NCI-H345 treated with DMSO at 0.1 percent for 48 hours (cell line): ENCODE results near the gene BICRA.
A peak's percentile ranks its signal among the peaks of the same experiment; 100 is the strongest.
"Not testable (repeated sequence)": the region's sequence is repeated elsewhere in the genome, so short reads cannot be mapped to it uniquely, and the experiment has no call there.

Experiments
- DNase-seq: peaks from one replicate; lab custom pipeline; 2025; ENCODE audit not compliant: unreplicated experiment; lab: John Stamatoyannopoulos, UW

Gene BICRA

GRCh38 chr19:47608969-47609905 lies at the start of gene BICRA:
BICRA (plus strand) TSS chr19:47609134; CDS start chr19:47673575, 64,441 bp downstream.
- DNase-seq: peak; percentile 10

GRCh38 chr19:47560999-47561398 lies 47.9 kb upstream of the BICRA start:
- no peak for DNase-seq

GRCh38 chr19:47561440-47562057 lies 47.4 kb upstream of the BICRA start:
- no peak for DNase-seq

GRCh38 chr19:47564081-47564480 lies 44.9 kb upstream of the BICRA start:
- no peak for DNase-seq

GRCh38 chr19:47569331-47569730 lies 39.6 kb upstream of the BICRA start:
- DNase-seq: no peak

- no peak for DNase-seq
Observed at GRCh38 chr19:47572635-47573034, 36.3 kb upstream of the BICRA start.

- DNase-seq: no peak
Observed at GRCh38 chr19:47573071-47574026, 35.6 kb upstream of the BICRA start, which contains the start of gene ZNF541. ZNF541 (minus strand) TSS chr19:47573148; CDS start chr19:47555856, 17,292 bp downstream.

- no peak for DNase-seq
Observed at GRCh38 chr19:47580397-47580796, 28.5 kb upstream of the BICRA start.

- no peak for DNase-seq
Observed at GRCh38 chr19:47581605-47582319, 27.2 kb upstream of the BICRA start.

GRCh38 chr19:47582320-47582909 lies 26.5 kb upstream of the BICRA start:
- DNase-seq: no peak

GRCh38 chr19:47583161-47583560 lies 25.8 kb upstream of the BICRA start:
- not testable (repeated sequence) for DNase-seq

- no peak for DNase-seq
Observed at GRCh38 chr19:47587295-47587694, 21.6 kb upstream of the BICRA start.

GRCh38 chr19:47589824-47590223 lies 19.1 kb upstream of the BICRA start:
- no peak for DNase-seq

- DNase-seq: no peak
Observed at GRCh38 chr19:47593860-47594259, 15.1 kb upstream of the BICRA start.

- DNase-seq: no peak
Observed at GRCh38 chr19:47595944-47596343, 13.0 kb upstream of the BICRA start.

- no peak for DNase-seq
Observed at GRCh38 chr19:47598407-47599349, 10.3 kb upstream of the BICRA start.

- DNase-seq: not testable (repeated sequence)
Observed at GRCh38 chr19:47599671-47600245, 9.2 kb upstream of the BICRA start.
